Measurements from ENCODE around the gene LYPD5.

LYPD5 gene

GRCh38 chr19:43790587-43790986, 11.7 kb downstream of the LYPD5 start:
- H3K4me1 ChIP-seq (ENCODE audit: insufficient read depth, low read length): no peaks in the 10 kb centered on the region
- H3K9ac ChIP-seq (ENCODE audit: low read depth, low read length): no peak overlapping the region
- H3K36me3 ChIP-seq (ENCODE audit: insufficient read depth, low read length): no peaks in the 10 kb centered on the region
- H3K9me3 ChIP-seq (ENCODE audit: control insufficient read depth, insufficient read depth, low read length): no peaks in the 10 kb centered on the region

GRCh38 chr19:43789029-43789428, 13.2 kb downstream of the LYPD5 start:
- H3K9ac ChIP-seq (ENCODE audit: low read depth, low read length): no peak overlapping the region
- H3K36me3 ChIP-seq (ENCODE audit: insufficient read depth, low read length): no peaks in the 10 kb centered on the region
- H3K4me1 ChIP-seq (ENCODE audit: insufficient read depth, low read length): peaks cover 9% of the 10 kb centered on the region; the same call in 1 of the 2 replicates
- no peaks in the 10 kb centered on the region for H3K9me3 ChIP-seq (ENCODE audit: control insufficient read depth, insufficient read depth, low read length)

DNA sequence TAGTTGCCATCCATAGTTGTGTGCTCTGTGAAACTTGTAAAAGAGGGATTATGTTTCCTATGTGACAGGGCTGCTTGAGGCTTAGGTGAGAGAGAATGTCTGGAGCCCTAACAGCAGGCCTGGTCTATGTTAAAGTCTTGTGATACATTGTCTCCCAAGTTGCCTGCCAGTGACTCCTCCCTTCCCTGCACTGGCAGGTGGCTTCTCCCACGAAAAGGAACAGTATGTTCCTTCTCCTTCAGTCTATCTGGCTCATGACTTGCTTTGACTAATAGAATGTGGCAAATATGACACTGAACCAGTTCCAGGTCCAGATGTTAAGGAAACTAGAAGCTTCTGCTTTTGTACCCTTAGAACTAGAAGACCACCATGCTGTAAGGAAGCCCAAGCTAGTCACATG, 15.6 kb downstream of the LYPD5 start:
- H3K36me3 ChIP-seq (ENCODE audit: insufficient read depth, low read length): no peaks in the 10 kb centered on the region
- H3K9me3 ChIP-seq (ENCODE audit: control insufficient read depth, insufficient read depth, low read length): no peaks in the 10 kb centered on the region
- H3K4me1 ChIP-seq (ENCODE audit: insufficient read depth, low read length): peaks cover 18% of the 10 kb centered on the region; the same call in 1 of the 2 replicates
- no peak overlapping the region for H3K9ac ChIP-seq (ENCODE audit: low read depth, low read length)

DNA sequence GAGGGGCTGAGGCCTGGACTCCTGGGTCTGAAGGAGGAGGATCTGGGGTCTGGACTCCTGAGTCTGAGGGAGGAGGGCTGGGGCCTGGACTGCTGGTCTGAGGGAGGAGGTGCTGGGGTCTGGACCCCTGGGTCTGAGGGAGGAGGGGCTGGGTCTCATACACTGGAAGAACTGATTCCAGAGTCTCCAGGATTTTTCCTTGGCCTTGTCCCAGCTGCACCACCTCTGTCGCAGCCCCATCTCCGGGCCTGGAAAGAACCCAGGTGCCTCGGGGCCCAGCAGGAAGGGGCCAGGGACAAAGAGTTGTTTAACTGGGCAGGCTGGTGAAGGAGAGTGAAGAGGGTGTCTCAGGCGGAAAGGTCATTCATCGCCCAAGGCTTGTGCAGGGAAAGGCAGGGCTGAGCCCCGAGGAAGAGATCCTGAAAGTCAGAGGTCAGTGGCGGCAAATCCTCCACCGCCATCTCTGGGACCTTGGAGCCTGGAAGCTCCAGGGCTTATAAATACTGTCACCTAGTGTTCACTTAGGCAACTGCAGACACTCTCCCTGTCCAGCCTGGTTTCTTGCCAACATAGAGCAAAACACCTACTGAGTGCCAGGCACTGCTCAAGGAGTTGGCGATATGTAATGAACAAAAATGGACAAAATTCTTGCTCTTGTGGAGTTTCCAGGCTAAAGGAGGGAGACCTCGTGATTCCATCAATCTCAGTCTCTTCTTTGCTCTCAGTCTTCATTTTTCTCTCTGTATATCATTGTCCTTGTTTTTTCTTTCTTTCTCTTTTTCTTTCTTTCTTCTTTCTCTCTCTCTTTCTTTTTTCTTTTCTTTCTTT, 17.1 kb downstream of the LYPD5 start:
- peaks cover 21% of the 10 kb centered on the region; the same call in 1 of the 2 replicates for H3K4me1 ChIP-seq (ENCODE audit: insufficient read depth, low read length)
- no peaks in the 10 kb centered on the region for H3K9me3 ChIP-seq (ENCODE audit: control insufficient read depth, insufficient read depth, low read length)
- no peaks in the 10 kb centered on the region for H3K36me3 ChIP-seq (ENCODE audit: insufficient read depth, low read length)
- H3K9ac ChIP-seq (ENCODE audit: low read depth, low read length): no peak overlapping the region

GRCh38 chr19:43784241-43784980, 17.8 kb downstream of the LYPD5 start:
- no peak overlapping the region for H3K9ac ChIP-seq (ENCODE audit: low read depth, low read length)
- H3K36me3 ChIP-seq (ENCODE audit: insufficient read depth, low read length): no peaks in the 10 kb centered on the region
- H3K4me1 ChIP-seq (ENCODE audit: insufficient read depth, low read length): peaks cover 28% of the 10 kb centered on the region
- H3K9me3 ChIP-seq (ENCODE audit: control insufficient read depth, insufficient read depth, low read length): no peaks in the 10 kb centered on the region

GRCh38 chr19:43783636-43784035, 18.6 kb downstream of the LYPD5 start:
- Histone ChIP-seq H3K9me3 (ENCODE audit: control insufficient read depth, insufficient read depth, low read length) (no peaks in the 10 kb centered on the region), H3K36me3 (ENCODE audit: insufficient read depth, low read length) (no peaks in the 10 kb centered on the region), H3K4me1 (ENCODE audit: insufficient read depth, low read length) (peaks cover 31% of the 10 kb centered on the region), H3K9ac (ENCODE audit: low read depth, low read length) (no peak overlapping the region)

DNA sequence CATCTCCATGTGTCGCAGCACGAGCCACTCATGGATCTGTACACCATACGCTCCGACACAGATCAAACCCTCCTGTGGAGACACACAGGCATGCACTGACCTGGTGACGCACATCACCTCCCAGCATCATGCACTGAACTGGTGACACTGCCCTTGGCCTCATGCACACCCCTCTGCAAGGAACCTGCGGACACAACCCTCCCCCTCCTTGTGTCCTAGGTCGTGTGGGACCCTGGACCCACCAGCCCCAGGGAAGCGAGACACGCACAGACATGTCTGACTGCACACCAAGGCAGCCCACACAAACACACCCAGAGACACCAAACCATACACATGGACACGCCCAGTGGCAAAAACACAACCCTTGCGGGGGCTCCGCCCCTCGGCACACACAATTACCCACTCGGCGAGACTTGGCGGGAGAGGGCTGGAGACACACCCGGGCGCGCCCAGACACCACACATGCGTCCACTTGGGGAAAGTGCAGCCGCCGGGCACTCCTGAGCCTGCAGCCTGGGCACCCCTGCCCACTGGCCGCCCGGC, 19.5 kb downstream of the LYPD5 start:
- H3K9me3 ChIP-seq (ENCODE audit: control insufficient read depth, insufficient read depth, low read length): no peaks in the 10 kb centered on the region
- H3K36me3 ChIP-seq (ENCODE audit: insufficient read depth, low read length): no peaks in the 10 kb centered on the region
- H3K9ac ChIP-seq (ENCODE audit: low read depth, low read length): no peak overlapping the region
- peaks cover 34% of the 10 kb centered on the region for H3K4me1 ChIP-seq (ENCODE audit: insufficient read depth, low read length)

- Histone ChIP-seq H3K4me1 (ENCODE audit: insufficient read depth, low read length) (peaks cover 39% of the 10 kb centered on the region), H3K36me3 (ENCODE audit: insufficient read depth, low read length) (no peaks in the 10 kb centered on the region), H3K9me3 (ENCODE audit: control insufficient read depth, insufficient read depth, low read length) (no peaks in the 10 kb centered on the region), H3K9ac (ENCODE audit: low read depth, low read length) (no peak overlapping the region)
Measured at GRCh38 chr19:43782311-43782660, 20.0 kb downstream of the LYPD5 start.

GRCh38 chr19:43781630-43782310, 20.5 kb downstream of the LYPD5 start:
- no peaks in the 10 kb centered on the region for H3K9me3 ChIP-seq (ENCODE audit: control insufficient read depth, insufficient read depth, low read length)
- H3K4me1 ChIP-seq (ENCODE audit: insufficient read depth, low read length): peaks cover 43% of the 10 kb centered on the region

GRCh38 chr19:43780706-43781525, 21.3 kb downstream of the LYPD5 start, which contains the start of gene KCNN4:
TSS of gene KCNN4 (minus strand) at chr19:43780973. CDS start at chr19:43780861, 112 bp downstream.
- H3K9ac ChIP-seq (ENCODE audit: low read depth, low read length): no peak within 1 kb of the TSS
- H3K4me1 ChIP-seq (ENCODE audit: insufficient read depth, low read length): peaks cover 48% of the 10 kb centered on the region
- no peaks in the 10 kb centered on the region for H3K9me3 ChIP-seq (ENCODE audit: control insufficient read depth, insufficient read depth, low read length)
- H3K36me3 ChIP-seq (ENCODE audit: insufficient read depth, low read length): no peaks in the 10 kb centered on the region

More at GRCh38 chr19:43781630-43782310, 20.5 kb downstream of the LYPD5 start:
- Histone ChIP-seq H3K36me3 (ENCODE audit: insufficient read depth, low read length) (no peaks in the 10 kb centered on the region), H3K9ac (ENCODE audit: low read depth, low read length) (no peak overlapping the region)

GRCh38 chr19:43779820-43780219, 22.4 kb downstream of the LYPD5 start:
- Histone ChIP-seq H3K36me3 (ENCODE audit: insufficient read depth, low read length) (no peaks in the 10 kb centered on the region), H3K4me1 (ENCODE audit: insufficient read depth, low read length) (peaks cover 44% of the 10 kb centered on the region), H3K9me3 (ENCODE audit: control insufficient read depth, insufficient read depth, low read length) (no peaks in the 10 kb centered on the region), H3K9ac (ENCODE audit: low read depth, low read length) (no peak overlapping the region)

GRCh38 chr19:43779147-43779819, 23.0 kb downstream of the LYPD5 start:
- peaks cover 41% of the 10 kb centered on the region for H3K4me1 ChIP-seq (ENCODE audit: insufficient read depth, low read length)
- H3K36me3 ChIP-seq (ENCODE audit: insufficient read depth, low read length): no peaks in the 10 kb centered on the region
- no peak overlapping the region for H3K9ac ChIP-seq (ENCODE audit: low read depth, low read length)
- H3K9me3 ChIP-seq (ENCODE audit: control insufficient read depth, insufficient read depth, low read length): no peaks in the 10 kb centered on the region

DNA sequence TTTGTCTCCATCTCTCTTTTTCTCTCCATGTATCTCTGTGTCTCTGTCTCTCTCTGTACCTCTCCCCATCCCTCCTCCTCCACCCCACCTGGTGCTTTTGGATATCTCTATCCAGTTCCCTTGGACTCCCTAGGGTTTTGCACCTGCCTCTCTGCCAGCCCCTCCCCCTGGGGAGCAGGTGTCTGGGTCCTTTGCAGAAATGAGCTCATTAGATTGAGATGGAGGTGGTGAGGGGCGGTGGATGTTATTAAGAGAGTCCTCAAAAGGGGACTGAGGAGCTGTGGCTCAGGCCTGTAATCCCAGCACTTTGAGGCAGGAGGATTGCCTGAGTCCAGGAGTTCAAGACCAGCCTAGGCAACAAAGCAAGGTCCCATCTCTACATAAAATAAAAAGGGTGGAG, 23.6 kb downstream of the LYPD5 start:
- no peak overlapping the region for H3K9ac ChIP-seq (ENCODE audit: low read depth, low read length)
- H3K36me3 ChIP-seq (ENCODE audit: insufficient read depth, low read length): no peaks in the 10 kb centered on the region
- H3K4me1 ChIP-seq (ENCODE audit: insufficient read depth, low read length): peaks cover 35% of the 10 kb centered on the region
- H3K9me3 ChIP-seq (ENCODE audit: control insufficient read depth, insufficient read depth, low read length): no peaks in the 10 kb centered on the region

Data from ES-I3 (cell line).